NCI-H2029 treated with DMSO at 0.1 percent for 48 hours (cell line): ENCODE data around the gene BANP.
"Not testable (repeated sequence)": the region's sequence is repeated elsewhere in the genome, so short reads cannot be mapped to it uniquely, and the experiment has no call there.

Source experiments
- DNase-seq: peaks from one replicate; lab custom pipeline; 2025; lab: John Stamatoyannopoulos, UW

The BANP gene, protein sequence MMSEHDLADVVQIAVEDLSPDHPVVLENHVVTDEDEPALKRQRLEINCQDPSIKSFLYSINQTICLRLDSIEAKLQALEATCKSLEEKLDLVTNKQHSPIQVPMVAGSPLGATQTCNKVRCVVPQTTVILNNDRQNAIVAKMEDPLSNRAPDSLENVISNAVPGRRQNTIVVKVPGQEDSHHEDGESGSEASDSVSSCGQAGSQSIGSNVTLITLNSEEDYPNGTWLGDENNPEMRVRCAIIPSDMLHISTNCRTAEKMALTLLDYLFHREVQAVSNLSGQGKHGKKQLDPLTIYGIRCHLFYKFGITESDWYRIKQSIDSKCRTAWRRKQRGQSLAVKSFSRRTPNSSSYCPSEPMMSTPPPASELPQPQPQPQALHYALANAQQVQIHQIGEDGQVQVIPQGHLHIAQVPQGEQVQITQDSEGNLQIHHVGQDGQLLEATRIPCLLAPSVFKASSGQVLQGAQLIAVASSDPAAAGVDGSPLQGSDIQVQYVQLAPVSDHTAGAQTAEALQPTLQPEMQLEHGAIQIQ

DNA sequence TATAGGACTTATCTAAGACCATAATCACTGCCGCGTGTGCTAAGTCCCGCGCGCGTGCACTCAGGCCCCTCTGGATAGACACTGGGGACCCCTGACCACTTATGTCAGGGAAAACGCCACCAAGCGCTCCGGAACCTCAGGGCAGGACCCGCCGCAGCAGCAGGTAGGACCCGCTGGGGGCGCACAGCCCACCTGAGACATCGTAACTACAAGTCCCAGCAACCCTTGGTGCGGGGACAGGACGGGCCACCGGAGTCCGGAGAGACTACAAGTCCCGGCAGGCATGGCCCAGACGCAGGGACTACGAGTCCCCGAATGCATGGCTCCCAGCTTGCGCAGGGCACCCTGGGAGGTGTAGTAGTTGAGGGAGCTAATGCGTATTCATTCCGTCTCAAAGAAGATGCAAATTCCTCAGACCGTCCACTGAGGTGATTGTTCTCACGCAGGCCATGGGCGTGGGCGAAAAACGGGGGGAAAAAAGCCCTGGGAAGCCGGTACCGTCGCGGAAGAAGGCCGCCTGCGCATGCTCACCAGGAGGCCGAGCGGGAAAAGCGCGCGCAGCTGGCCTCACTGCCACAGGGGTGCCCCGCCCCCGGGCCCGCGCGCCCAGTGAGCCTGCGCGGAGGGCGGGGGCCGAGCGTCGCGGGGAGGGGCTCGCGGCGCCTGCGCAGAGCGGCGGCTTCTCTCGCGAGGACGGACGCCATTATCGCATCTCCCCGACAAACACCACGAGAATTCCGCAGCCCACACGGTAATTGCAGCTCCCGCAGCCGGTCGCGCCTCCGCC, at the start of gene BANP:
Gene BANP, plus strand, starts transcription at position 670 of the 787 bp plus-strand sequence. CDS start 23,682 bp downstream, outside the sequence.
- peak; percentile 37 for DNase-seq

GRCh38 chr16:87904963-87905362, 46.3 kb upstream of the BANP start:
- not testable (repeated sequence) for DNase-seq

- DNase-seq: not testable (repeated sequence)
These were observed 45.7 kb upstream of the BANP start for GRCh38 chr16:87905521-87905920.

DNA sequence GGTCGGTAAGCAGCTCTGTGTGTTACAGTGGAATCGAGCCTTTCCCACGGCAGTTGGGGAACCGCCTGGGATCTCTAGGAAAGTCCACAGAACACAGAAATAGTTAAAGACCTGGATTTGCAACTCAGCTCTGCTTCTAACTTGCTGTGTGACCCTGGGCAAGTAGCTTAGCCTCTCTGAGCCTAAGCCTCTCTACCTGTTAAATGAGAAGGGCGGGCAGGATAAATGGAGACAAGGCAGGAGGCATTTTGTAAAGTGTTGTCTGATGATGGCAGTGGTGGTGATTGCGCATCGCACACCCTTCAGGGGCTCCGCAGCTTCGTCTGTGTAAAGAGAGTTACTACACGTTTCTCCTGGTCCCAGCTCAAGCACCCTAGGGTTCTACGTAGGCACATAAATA, 43.1 kb upstream of the BANP start:
- not testable (repeated sequence) for DNase-seq

- DNase-seq: peak; percentile 2
These were observed 41.9 kb upstream of the BANP start for GRCh38 chr16:87909203-87909935.

DNA sequence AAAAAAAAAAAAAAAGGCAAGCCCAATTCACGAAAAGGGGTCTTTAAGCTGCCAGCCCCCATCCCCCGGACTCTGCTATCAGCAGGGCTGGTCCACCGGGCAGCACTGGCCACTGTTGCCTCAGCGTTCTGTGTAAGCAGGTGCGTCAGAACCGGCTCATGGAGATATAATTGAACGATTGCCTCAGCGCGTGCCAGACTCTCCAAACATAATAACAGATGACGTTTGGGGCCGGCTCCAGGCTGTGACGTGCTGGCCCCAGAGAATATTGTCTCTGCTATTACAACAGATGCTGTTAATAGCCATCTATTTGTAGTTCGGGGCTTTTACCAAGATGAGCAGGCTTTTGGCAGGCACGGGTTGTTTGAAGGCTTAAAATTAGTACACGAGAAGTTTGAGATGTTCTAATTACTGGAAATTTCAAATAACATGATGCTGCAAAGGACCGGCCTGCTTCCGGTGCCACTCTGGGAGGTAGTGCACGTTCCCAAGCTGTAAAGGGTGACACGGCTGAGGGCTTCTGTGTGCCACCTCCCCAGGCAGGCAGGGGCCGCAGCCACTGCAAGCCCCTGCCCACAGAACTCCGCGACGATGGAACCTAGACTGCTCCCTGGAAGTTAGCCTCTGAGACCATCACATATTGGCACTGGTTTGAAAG, 40.0 kb upstream of the BANP start:
- DNase-seq: peak; percentile 2

DNA sequence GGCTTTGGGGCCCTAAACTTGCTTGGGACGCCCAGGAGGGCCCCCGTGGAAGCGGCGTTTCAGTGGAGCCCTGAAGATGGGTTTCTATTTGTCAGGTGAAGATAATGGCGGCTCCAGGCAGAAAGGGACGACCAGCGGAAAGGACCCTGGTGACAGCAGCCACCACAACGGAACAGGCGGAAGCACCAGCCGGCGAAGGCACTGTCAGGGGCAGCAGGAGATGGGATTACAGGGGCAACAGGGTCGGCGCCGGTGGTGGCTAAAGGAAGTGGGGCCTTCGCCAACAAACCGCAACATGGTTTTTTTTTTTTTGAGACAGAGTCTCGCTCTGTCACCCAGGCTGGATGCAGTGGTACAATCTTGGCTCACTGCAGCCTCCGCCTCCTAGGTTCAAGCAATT, 38.5 kb upstream of the BANP start:
- not testable (repeated sequence) for DNase-seq

GRCh38 chr16:87914021-87914725, 37.1 kb upstream of the BANP start:
- DNase-seq: not testable (repeated sequence)

DNA sequence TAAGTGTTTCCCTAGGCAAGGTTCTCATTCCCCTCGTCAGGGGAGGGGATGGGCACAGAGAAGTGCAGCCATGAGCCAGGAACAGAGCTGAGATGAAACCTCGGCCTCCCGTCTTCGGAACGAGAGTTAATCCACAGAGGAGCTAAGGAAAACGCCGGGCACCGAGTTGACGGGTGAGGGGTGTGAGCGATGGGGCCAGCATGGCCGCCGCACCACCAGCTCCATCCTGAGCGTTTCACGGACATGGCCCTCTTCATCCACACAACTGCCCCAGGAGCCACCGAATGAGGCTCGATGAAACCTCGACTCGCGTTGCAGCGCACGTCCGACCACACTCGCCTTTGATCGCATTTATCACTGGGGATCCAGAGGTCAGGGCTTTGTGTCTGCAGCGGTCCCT, 36.4 kb upstream of the BANP start:
- DNase-seq: no peak

DNA sequence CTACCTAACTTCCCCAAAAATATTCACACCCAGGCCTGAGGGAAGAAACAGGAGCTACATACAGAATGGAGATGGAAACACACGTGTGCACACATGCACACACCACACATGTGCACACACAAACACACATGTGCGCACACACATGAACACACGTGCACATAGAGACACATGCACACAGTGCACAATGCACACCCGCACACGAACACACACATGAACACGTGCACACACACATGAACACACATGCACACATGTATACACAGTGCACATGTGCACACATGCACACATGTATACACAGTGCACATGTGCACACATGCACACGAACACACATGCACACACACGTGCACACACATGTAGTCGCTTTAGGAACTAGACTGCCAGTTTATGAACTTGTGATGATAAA, 33.7 kb upstream of the BANP start:
- no peak for DNase-seq

DNA sequence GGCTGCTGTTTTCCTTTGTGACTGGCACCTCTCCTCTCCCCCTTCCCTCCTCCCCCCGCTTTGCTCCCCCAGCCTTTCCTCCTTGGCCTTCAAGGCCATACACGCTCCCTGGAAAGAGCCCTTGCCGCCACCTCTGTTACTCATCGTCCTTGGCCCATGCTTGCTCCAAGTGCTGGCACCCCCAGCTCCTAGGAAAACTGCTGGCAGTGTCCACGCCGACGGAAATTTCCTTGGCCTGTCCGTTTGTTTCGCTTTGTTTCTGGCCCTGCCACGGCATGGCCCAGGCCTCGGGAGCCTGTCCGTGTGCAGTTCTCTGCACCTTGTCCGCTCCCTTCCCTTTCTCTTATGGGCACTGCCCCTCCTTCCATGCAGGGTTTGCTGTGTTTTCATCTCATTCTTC, 32.9 kb upstream of the BANP start:
- no peak for DNase-seq

DNA sequence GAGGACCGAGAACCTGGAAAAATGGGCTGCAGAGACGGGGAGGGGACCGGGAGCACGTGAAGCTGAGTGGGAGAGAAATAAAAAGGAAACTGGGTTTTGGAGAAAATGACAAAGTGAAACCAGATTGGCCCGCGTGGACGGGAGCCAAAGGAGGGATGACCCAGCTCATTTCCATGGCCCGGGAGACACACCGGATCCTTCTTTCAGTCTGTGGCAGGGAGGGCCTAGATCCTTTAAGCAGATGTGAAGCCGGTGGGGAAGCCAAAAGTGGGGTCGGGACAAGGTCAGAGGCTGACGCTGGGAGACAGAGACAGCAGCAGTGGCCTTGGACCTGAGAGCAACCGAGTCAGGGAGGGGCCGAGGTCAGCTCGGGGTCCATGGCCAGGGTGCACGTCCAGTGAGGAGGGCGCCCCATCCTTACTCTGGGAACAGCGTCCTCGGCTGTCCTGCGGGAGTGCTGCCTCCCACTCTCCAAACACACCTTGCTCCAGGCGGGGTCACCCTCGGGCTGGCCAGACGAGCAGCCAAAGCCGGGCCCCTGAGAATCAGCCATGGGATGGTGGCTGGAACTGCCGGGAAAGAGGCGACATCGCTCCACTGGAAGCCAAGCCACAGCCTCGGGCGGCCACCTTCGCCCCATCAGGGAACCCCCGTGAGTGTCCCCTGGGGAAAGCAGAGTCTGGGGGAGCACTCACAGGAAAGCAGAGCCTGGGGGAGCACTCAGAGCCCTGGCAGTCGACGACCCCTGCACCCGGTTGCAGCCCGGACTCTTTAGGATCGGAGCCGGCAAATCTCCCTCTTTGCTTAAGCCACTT, 32.2 kb upstream of the BANP start:
- no peak for DNase-seq

GRCh38 chr16:87919681-87919994, 31.6 kb upstream of the BANP start:
- DNase-seq: no peak

DNA sequence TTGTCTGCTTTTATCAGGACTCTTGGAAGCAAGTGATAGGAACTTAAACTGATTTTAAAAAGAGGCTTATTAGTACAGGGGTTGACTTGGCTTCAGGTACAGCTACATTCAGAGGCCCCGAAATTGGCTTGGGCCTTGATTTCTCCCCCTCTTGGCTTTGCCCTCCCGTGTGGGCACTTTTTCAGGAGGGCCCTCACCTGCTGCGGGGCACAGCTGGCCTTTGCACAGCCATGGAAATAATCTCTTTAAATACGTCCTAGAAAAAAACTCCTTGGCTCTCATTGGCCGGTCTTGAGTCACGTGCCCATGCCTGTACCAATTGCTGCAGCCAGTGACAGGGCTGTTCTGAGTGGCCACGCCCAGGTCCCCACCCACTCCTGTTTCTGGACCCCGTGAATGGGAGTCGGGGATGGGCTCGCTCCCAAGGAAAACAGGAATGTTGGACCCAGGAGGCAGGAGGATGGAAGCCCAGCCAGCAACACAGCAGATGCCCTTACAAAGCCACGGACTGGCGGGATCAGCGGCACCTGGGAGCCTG, 29.9 kb upstream of the BANP start:
- peak; percentile 39 for DNase-seq

- DNase-seq: no peak
These were observed 28.9 kb upstream of the BANP start for GRCh38 chr16:87922250-87922871.

DNA sequence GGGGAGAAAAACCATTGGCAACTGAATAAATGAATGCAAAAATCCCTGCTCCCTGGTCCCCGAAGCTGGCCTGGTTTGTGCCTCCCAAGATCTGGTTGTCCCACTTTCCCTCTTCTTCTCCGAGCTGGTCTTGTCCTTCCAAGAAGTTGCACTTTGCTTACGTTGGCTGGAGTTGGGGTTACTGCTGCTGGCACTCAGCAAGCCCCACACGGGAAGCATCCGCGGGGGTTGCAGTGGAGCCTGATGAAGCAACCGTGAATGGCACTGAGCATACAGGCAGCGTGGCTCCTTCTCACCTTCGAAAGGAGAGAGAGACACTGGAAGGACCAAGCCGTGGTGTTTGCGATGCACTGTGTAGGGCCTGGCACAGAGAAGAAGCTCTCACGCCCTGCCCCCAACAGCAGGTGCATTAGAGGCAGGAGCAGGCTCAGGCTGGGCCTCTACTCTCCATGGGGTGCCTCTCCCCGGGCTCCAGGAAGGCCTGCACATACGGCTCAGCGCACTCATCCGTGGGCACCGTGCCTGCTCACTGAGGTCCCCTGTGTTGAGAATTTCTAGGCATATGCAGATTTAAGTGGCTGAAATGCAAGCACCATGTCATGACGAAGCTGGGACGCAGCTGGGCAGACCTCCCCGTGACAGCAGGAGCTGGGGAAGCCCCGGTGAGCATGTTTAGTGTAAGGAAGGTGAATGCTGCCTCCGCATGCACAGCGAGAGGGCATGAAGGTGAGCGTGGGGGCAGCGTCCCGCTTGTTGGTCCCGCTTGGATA, 27.0 kb upstream of the BANP start:
- DNase-seq: peak; percentile 16

GRCh38 chr16:87924811-87925670, 26.2 kb upstream of the BANP start:
- peak; percentile 66 for DNase-seq
